COR-L47 (cell line): ENCODE results near the gene EAF1.
"Not testable (repeated sequence)": the region's sequence is repeated elsewhere in the genome, so short reads cannot be mapped to it uniquely, and the experiment has no call there.

Experiments used
- DNase-seq: peaks from one replicate; lab custom pipeline; 2025; lab: John Stamatoyannopoulos, UW

The EAF1 gene

DNA sequence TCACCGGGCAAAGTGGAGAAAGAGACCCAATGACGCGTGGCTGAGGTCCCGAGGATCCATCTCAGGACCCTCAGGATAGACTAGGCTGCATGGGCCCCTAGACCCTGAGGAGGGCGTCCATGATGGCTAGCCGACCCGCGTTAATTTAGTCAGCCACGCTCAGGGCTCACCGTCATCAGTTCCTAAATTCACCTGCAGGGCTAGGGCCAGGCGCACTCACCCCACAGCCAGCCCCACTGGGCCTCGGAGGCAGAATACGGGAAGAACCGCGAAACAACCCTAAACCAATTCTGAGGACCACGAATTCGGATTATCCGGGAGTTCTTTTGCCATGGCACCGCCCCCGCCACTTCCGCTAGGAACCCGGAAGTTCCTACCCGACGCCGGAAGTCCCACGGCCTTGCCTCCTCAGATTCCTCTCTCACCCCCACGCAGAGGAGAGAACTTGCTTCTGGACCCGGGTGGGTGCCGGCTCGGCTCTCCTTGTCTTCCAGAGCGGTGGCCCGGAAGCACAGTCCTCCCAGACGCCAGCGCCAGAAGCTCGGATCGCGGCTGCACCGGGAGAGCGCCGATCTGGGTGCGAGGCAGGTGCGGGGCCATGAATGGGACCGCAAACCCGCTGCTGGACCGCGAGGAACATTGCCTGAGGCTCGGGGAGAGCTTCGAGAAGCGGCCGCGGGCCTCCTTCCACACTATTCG, at the start of gene EAF1, which contains the start of gene METTL6:
Gene EAF1 (plus strand): TSS at position 417 of the 699 bp plus-strand sequence. CDS start 182 bp downstream, at position 599.
Gene METTL6 (minus strand): TSS at position 363 of the 699 bp plus-strand sequence. CDS start 1,033 bp downstream, outside the sequence.
- peak; percentile 27 for DNase-seq

GRCh38 chr3:15377961-15378791, 49.2 kb upstream of the EAF1 start:
- peak; percentile 80 for DNase-seq

DNA sequence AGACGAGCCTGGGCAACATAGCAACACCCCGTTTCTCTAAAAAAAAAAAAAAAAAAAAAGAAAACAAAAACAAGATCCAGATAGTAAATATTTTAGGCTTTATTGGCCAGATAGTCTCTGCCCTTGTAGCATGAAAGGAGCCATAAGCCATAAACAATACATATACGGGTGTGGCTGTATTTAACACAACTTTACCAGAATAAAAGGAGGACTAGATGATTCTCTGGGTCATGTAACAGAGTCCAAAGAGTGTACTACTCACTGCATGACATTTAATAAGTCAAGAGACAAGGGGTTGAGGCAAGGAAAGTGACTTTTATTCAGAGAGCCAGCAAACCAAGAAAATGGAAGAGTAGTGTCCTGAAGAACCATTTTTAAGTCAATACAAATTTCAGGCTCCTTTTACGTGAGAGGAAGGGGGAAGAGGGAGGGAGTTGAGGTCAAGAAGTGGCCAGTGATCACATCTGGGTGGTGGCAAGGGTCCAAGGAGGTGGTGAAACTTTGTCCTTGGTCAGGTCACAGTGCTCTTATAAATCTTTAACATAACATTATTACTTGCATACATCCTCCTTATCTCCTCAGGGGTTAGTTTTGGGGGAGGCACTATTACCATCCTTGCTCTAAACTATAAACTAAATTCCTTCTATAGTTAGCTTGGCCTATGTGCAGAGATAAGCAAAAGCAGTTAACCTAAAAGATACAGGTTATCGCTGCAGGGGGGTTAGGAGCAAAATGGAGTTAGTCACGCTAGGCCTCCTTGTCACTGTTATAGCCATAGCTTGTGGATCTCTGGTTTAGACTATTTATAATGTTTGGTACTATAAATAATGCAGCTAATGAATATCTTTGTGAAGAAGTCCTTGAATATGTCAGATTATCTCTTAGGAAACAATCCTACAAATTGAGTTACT, 46.2 kb upstream of the EAF1 start:
- no peak for DNase-seq

DNA sequence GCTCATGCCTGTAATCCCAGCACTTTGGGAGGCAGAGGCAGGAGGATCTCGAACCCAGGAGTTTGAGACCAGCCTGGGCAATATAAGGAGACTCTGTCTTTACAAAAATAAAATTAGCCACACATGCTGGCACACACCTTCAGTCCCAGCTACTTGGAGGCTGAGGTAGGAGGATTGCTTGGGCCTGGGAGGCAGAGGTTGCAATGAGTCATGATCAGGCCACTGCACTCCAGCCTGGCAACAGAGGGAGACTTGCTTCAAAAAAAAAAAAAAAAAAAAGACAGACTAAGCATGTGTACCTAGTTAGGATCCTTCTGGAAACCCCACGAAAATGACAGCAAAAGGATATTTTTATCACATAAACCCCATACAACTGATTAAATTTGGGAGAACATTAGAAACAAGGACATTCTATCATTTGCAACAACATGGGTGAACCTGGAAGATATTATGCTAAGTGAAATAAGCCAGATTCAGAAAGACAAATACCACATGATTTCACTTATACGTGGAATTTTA, 44.9 kb upstream of the EAF1 start:
- no peak for DNase-seq

GRCh38 chr3:15384510-15385237, 42.7 kb upstream of the EAF1 start:
- no peak for DNase-seq

DNA sequence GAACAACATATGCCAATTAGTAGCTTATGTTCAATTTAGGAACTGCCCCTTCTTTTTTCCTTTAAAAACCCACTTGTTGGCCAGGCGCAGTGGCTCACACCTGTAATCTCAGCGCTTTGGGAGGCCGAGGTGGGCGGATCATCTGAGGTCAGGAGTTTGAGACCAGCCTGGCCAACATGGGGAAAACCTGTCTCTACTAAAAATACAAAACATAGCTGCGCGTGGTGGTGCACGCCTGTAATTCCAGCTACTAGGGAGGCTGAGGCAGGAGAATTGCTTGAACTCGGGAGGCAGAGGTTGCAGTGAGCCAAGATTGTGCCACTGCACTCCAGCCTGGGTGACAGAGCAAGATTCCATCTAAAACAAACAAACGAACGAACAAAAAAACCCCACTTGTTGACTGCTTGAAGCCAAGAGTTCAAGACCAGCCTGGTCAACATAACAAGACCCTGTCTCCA, 42.1 kb upstream of the EAF1 start:
- DNase-seq, result not testable (repeated sequence)

DNA sequence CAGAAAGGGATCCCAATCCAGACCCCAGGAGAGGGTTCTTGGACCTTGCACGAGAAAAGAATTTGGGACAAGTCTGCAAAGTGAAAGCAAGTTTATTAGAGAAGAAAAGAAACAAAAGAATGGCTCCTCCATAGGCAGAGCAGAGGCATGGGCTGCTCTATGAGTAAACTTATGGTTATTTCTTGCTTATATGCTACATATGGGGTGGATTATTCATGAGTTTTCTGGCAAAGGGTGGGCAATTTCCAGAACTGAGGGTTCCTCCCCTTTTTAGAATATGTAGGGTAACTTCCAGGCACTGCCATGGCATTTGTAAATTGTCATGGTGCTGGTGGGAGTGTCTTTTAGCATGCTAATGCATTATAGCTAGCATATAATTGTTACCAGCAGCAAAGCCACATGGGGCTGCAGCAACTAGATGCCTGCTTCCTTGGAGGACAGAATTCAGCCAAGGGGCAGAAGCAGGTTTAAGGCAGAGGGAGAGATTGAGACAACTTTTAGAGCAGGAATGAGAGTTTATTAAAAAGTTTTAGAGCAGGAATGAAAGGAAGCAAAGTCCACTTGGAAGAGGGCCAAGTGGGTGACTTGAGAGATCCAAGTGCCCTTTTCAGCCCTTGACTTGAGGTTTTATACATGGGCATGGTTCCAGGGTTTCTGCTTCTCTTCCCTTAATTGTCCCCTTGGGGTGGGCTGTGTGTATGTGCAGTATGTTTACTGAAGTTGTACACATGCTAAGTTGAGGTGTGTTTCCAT, 41.3 kb upstream of the EAF1 start:
- no peak for DNase-seq

- not testable (repeated sequence) for DNase-seq
These were observed 40.8 kb upstream of the EAF1 start for GRCh38 chr3:15386654-15386955.

- DNase-seq, result no peak
These were observed 40.2 kb upstream of the EAF1 start for GRCh38 chr3:15387171-15387581.

- no peak for DNase-seq
These were observed 39.7 kb upstream of the EAF1 start for GRCh38 chr3:15387735-15388134.

- DNase-seq, result not testable (repeated sequence)
These were observed 39.1 kb upstream of the EAF1 start for GRCh38 chr3:15388335-15388734.

GRCh38 chr3:15390460-15390859, 36.9 kb upstream of the EAF1 start:
- no peak for DNase-seq

GRCh38 chr3:15391007-15391406, 36.4 kb upstream of the EAF1 start:
- no peak for DNase-seq

- not testable (repeated sequence) for DNase-seq
These were observed 34.1 kb upstream of the EAF1 start for GRCh38 chr3:15393252-15393651.

GRCh38 chr3:15398731-15399133, 28.7 kb upstream of the EAF1 start:
- DNase-seq, result not testable (repeated sequence)

DNA sequence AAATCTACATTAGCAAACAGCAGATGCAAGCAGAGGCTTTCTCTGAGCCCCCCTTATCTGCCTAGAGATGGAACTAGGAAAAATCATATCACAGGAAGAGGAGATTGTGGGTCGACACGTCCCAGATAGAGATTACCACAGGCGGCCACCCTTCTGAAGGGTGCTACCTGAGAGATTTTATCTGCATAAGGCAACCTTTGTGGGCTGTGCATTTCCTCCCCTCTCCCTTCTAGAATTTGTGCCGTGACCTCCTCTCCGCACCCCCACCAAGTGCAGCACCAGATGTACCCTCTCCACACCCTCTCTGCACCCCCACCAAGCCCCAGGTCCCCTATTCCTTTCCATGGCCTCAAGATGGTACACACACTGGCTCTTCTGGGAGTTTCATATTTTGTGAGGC, 27.4 kb upstream of the EAF1 start:
- DNase-seq, result no peak

DNA sequence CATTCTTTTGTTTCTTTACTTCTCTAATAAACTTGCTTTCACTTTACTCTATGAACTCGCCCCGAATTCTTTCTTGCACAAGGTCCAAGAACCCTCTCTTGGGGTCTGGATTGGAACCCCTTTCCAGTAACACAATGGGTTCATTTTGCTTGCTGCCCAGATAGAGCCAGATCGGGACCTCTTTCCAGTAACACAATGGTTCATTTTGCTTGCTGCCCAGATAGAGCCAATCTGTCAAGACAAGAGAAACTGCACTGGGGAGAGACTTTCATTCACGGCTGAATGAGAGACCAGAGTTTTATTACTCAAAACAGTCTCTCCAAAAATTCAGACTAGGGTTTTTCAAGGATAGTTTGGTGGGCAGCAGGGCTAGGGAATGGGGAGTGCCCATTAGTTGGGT, 25.5 kb upstream of the EAF1 start:
- DNase-seq, result no peak

- no peak for DNase-seq
These were observed 23.9 kb upstream of the EAF1 start for GRCh38 chr3:15403495-15403894.

DNA sequence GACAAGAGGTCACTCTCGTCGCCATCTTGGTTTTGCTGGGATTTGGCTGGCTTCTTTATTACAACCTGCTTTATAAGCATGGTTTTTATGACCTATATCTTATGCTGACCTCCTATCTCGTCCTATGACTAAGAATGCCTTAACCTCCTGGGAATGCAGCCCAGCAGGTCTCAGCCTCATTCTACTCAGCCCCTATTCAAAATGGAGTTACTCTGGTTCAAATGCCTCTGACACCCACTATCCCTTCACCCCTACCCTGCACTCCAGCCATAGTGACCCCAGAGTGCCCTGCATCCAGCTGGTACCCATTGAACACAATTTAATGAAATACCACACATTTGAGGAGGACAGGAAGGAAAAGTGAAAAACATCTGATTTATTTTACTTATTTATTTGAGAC, 23.4 kb upstream of the EAF1 start:
- DNase-seq, result no peak

GRCh38 chr3:15404767-15405166, 22.6 kb upstream of the EAF1 start:
- no peak for DNase-seq
